Gastroesophageal sphincter (tissue), 4 donors: ENCODE measurements around the gene FBXL20. TPM values are rescaled to one million over a fixed set of nuclear protein-coding genes. Genes with fewer than 3 reads are reported as not detected.

Experiments
- ATAC-seq: fragments of 150-250 bp; one replicate; pipeline ENCODE4 v1.9.1; 2016; ENCODE audit warnings: mild to moderate bottlenecking, moderate library complexity
- H3K27ac ChIP-seq, 4 donors: fragments of 200-600 bp; sonication (generic) in 3 of 4; 1 replicate in 3 of 4; 2 replicates in 1 of 4; pipeline ENCODE4 v1.5.1; 2016 to 2019
- H3K27me3 ChIP-seq: fragments of 200-600 bp; sonication (generic); one replicate; pipeline ENCODE4 v1.5.1; 2019
- H3K36me3 ChIP-seq, 2 donors: fragments of 200-600 bp; sonication (generic); one replicate each; pipeline ENCODE4 v1.5.1; 2019; ENCODE audit warnings: control low read depth in 1 of 2
- H3K4me1 ChIP-seq, 3 donors: fragments of 200-600 bp; sonication (generic); 1 replicate in 2 of 3; 2 replicates in 1 of 3; pipeline ENCODE4 v1.5.1; 2016 to 2019; ENCODE audit warnings: control low read depth in 2 of 3
- H3K4me3 ChIP-seq, 2 donors: fragments of 200-600 bp; sonication (generic); one replicate each; pipeline ENCODE4 v1.5.1; 2019; ENCODE audit warnings: mild to moderate bottlenecking in 1 of 2, moderate library complexity in 1 of 2
- H3K9me3 ChIP-seq, 3 donors: fragments of 200-600 bp; sonication (generic); one replicate each; pipeline ENCODE4 v1.5.1; 2017 to 2019; ENCODE audit warnings: control low read depth in 2 of 3
- EP300 ChIP-seq: sonication (generic); formaldehyde crosslinking; IDR thresholded peaks from one replicate; pipeline ENCODE4 v1.6.1; 2017; ENCODE audit warnings: antibody characterized with exemption, mild to moderate bottlenecking
- POLR2A ChIP-seq, 2 donors: fragments of 450-650 bp; IDR thresholded peaks; one replicate each; pipeline ENCODE4 v1.6.1; 2017; ENCODE audit warnings: antibody characterized with exemption in 2 of 2, mild to moderate bottlenecking in 2 of 2, moderate library complexity in 1 of 2
- POLR2AphosphoS5 ChIP-seq: sonication (generic); formaldehyde crosslinking; IDR thresholded peaks from one replicate; pipeline ENCODE4 v1.6.1; 2017; ENCODE audit warnings: antibody characterized with exemption
- WGBS, 2 donors: methylation state at CpG; one replicate each; pipeline ENCODE4 v1.1.5; 2018; ENCODE audit warnings: low coverage in 1 of 2; 5-methylcytosine and 5-hydroxymethylcytosine counted together
- total RNA-seq, 4 donors: library from RNA; depleted of rRNA; stranded (reverse); fragments of >200 nt; gene quantifications; one replicate each; pipeline ENCODE4 v1.1.0, GENCODE V29; 2016
- TF ChIP-seq, protein P1 (sequence below), 4 experiments: fragments of 200-600 bp in 2 of 4; fragments of 450-650 bp in 2 of 4; sonication (generic) in 1 of 4; IDR thresholded peaks; one replicate each; pipeline ENCODE4 v1.5.1; 2017 to 2019; ENCODE audit warnings: antibody characterized with exemption in 4 of 4, mild to moderate bottlenecking in 2 of 4, moderate library complexity in 2 of 4

FBXL20 gene
- total RNA-seq, 4 donors from 2014 or later = 16.8 to 25.9 (median 21.5) TPM

DNA sequence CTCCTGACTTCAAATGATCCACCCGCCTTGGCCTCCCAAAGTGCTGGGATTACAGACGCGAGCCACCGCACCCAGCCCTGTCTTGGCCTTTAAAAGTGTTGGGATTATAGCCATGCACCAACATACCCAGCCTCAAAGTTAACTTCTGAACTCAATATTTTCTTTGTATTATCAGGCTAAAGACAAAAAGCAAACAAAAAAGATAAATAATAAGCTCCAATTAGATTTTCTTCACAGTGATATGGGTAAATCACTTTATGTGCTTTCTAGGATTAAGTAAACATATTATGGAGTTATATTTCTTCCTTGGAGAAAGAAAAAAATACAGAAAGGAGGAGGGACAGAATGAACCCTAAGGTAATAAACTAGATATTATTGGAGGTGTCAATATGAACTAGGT, 74.3 kb downstream of the FBXL20 start:
- H3K27ac ChIP-seq = no peak overlapping the region
- no peak for TF ChIP-seq POLR2A (IDR thresholded peaks at IDR 0.05)
- no peak for TF ChIP-seq EP300
- TF ChIP-seq POLR2AphosphoS5 = no peak
- TF ChIP-seq, protein P1, sequence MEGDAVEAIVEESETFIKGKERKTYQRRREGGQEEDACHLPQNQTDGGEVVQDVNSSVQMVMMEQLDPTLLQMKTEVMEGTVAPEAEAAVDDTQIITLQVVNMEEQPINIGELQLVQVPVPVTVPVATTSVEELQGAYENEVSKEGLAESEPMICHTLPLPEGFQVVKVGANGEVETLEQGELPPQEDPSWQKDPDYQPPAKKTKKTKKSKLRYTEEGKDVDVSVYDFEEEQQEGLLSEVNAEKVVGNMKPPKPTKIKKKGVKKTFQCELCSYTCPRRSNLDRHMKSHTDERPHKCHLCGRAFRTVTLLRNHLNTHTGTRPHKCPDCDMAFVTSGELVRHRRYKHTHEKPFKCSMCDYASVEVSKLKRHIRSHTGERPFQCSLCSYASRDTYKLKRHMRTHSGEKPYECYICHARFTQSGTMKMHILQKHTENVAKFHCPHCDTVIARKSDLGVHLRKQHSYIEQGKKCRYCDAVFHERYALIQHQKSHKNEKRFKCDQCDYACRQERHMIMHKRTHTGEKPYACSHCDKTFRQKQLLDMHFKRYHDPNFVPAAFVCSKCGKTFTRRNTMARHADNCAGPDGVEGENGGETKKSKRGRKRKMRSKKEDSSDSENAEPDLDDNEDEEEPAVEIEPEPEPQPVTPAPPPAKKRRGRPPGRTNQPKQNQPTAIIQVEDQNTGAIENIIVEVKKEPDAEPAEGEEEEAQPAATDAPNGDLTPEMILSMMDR (IDR thresholded peaks at IDR 0.05) = no peak
- no peak overlapping the region for H3K4me3 ChIP-seq
- no peaks in the 10 kb centered on the region for H3K27me3 ChIP-seq
- H3K4me1 ChIP-seq = peaks cover 0 to 15% (median 5%) of the 10 kb centered on the region in 3 donors
- 76% methylated on average over 4 of the region's 4 CpGs; no CpG with 5 or more reads in 1 of the 2 donors for WGBS, 2 donors
- H3K9me3 ChIP-seq = no peaks in the 10 kb centered on the region
- no peak for ATAC-seq
- no peaks in the 10 kb centered on the region for H3K36me3 ChIP-seq

DNA sequence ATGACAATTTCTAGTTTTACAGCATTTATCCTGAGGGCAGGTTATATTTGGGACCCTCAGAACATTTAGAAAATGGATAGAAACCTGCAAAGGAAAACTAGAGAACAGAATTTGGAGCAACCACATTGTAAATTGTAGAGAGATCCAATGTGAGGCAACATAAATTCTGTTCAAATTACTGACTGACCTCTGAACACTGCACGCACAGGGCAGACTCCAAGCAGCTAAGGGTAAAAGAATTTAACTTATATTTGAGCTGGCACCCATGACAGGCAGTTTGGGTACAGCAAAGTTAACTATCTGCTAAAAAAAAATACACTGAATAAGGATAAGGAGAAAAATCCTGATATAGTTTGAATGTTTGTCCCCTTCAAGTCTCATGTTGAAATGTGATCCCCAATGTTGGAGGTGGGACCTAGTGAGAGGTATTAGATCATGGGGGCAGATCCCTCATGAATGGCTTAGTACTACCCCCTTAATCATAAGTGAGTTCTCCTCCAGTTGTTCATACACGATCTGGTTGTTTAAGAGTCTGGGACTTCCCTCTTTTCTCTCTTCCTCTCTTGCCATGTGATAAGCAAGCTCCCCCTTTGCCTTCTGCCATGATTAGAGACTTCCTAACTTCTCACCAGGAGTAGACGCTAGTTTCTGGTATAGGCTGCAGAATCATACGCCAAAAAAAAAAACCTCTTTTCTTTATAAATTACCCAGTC, 75.7 kb downstream of the FBXL20 start:
- Histone ChIP-seq H3K9me3 (no peaks in the 10 kb centered on the region), H3K36me3 (no peaks in the 10 kb centered on the region), H3K4me1 (peaks cover 0 to 11% (median 5%) of the 10 kb centered on the region in 3 donors), H3K27ac (no peak overlapping the region), H3K4me3 (no peak overlapping the region), H3K27me3 (no peaks in the 10 kb centered on the region)
- 64 to 85% methylated on average over 4 of the region's 4 CpGs for whole genome bisulfite sequencing, 2 donors
- ATAC-seq = no peak
- TF ChIP-seq POLR2A (IDR thresholded peaks at IDR 0.05) (no peak), POLR2AphosphoS5 (no peak), EP300 (no peak)
- TF ChIP-seq, protein P1 (IDR thresholded peaks at IDR 0.05) = no peak

DNA sequence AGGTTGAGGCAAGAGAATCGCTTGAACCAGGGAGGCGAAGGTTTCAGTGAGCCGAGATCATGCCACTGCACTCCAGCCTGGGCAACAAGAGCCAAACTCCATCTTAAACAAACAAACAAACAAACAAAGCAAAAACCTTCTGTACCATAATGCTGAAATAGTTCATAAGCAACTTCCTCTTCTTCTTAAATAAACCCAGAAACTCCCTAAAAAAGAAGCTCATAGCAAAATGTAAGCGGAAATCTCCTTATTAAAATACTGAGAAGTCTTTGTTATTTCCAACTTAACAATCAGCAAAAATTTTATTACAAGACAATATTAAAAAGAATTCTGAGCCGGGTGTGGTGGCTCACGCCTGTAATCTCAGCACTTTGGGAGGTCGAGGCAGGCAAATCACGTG, 82.8 kb downstream of the FBXL20 start:
- H3K4me3 ChIP-seq = no peak overlapping the region
- H3K27me3 ChIP-seq = no peaks in the 10 kb centered on the region
- H3K9me3 ChIP-seq = no peaks in the 10 kb centered on the region
- no peak for ATAC-seq
- WGBS, 2 donors = 83 to 95% methylated on average over 6 to 7 of the region's 8 CpGs
- TF ChIP-seq POLR2AphosphoS5 (no peak), EP300 (no peak), POLR2A (IDR thresholded peaks at IDR 0.05) (no peak)
- TF ChIP-seq, protein P1 (IDR thresholded peaks at IDR 0.05) = no peak
- peaks cover 0 to 6% of the 10 kb centered on the region in 2 donors for H3K36me3 ChIP-seq
- H3K4me1 ChIP-seq = no peaks in the 10 kb centered on the region
- no peak overlapping the region for H3K27ac ChIP-seq

DNA sequence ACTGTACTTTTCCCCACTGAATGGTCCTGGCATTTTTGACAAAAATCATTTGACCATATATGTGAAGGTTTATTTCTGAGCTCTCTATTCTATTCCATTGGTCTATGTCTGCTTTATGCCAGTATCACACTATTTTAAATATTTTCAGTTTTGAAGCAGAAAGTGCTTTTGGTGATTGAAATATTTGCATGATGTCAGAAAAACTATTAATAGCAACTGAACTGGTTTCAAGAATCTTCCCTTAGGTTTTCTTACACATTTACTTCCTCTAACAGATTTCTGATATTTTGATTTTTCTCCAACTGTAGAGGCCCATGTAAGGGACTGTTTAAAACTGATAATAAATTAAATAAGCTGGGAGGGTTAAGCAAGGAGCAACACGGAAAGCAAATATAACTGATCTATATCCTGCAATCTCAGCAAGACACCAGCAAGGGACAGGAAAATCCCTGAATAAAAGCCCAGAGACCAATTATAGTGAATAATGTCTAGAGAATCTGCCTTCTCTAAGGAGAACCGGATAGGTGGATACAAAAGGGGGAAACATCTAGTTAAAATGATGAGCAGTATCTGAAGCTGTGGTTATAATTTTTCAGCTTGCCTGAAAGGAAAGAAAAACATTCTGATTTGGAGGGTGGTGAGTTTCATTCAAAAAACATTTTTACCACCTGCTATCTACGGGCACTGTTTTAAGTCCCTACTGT, 94.8 kb downstream of the FBXL20 start:
- Histone ChIP-seq H3K4me1 (peaks cover 5 to 16% (median 9%) of the 10 kb centered on the region in 3 donors), H3K36me3 (peaks cover 0 to 31% of the 10 kb centered on the region in 2 donors), H3K9me3 (no peaks in the 10 kb centered on the region), H3K27me3 (no peaks in the 10 kb centered on the region), H3K27ac (peak overlapping the region in 2 of 4 donors; percentile 21 to 23), H3K4me3 (no peak overlapping the region)
- ATAC-seq = no peak
- 13 to 18% methylated on average over 3 of the region's 3 CpGs for WGBS, 2 donors
- TF ChIP-seq POLR2AphosphoS5 (no peak), EP300 (no peak), POLR2A (IDR thresholded peaks at IDR 0.05) (no peak)
- TF ChIP-seq, protein P1 (IDR thresholded peaks at IDR 0.05) = no peak
